Activated naive CD4-positive, alpha-beta T cell treated with anti-CD3 and anti-CD28 coated beads for 36 hours (primary cell): ENCODE data around the gene ZFAND3. TPM values are rescaled to one million over a fixed set of nuclear protein-coding genes. Genes with fewer than 3 reads are reported as not detected.

Experiments
- CTCF ChIA-PET: fragments of 350-600 bp; sonication (Branson Sonifier 250); formaldehyde crosslinking; loops from one replicate; lab custom pipeline; 2021; ENCODE audit warnings: antibody characterized with exemption; lab: Charles Lee
- DNase-seq: peaks from one replicate; pipeline ENCODE4 v3.0.0-alpha.2; 2020
- H3K27ac Mint-ChIP-seq: one replicate; pipeline ENCODE4 v1.8.0; 2021; ENCODE audit warnings: mild to moderate bottlenecking, mixed read lengths
- H3K27me3 Mint-ChIP-seq: one replicate; pipeline ENCODE4 v1.8.0; 2021; ENCODE audit warnings: low read depth, mixed read lengths
- H3K36me3 Mint-ChIP-seq: one replicate; pipeline ENCODE4 v1.8.0; 2021; ENCODE audit warnings: low read depth, mixed read lengths
- H3K4me1 Mint-ChIP-seq: one replicate; pipeline ENCODE4 v1.8.0; 2021; ENCODE audit warnings: low read depth, mixed read lengths
- H3K4me3 Mint-ChIP-seq: one replicate; pipeline ENCODE4 v1.8.0; 2021; ENCODE audit warnings: mild to moderate bottlenecking, moderate library complexity, mixed read lengths
- H3K9me3 Mint-ChIP-seq: one replicate; pipeline ENCODE4 v1.8.0; 2021; ENCODE audit warnings: mixed read lengths
- intact Hi-C: fragments of 100-400 bp; cut with micrococcal nuclease; formaldehyde crosslinking; loops from one replicate; pipeline ENCODE4 v1.15.1; 2023
- total RNA-seq, 2 experiments: library from RNA; stranded (reverse); gene quantifications; one replicate each; pipeline ENCODE4 v1.2.3, GENCODE V29; 2021

The ZFAND3 gene
- total RNA-seq, 2 experiments from 2014 or later = 33.6 to 35.3 TPM

DNA sequence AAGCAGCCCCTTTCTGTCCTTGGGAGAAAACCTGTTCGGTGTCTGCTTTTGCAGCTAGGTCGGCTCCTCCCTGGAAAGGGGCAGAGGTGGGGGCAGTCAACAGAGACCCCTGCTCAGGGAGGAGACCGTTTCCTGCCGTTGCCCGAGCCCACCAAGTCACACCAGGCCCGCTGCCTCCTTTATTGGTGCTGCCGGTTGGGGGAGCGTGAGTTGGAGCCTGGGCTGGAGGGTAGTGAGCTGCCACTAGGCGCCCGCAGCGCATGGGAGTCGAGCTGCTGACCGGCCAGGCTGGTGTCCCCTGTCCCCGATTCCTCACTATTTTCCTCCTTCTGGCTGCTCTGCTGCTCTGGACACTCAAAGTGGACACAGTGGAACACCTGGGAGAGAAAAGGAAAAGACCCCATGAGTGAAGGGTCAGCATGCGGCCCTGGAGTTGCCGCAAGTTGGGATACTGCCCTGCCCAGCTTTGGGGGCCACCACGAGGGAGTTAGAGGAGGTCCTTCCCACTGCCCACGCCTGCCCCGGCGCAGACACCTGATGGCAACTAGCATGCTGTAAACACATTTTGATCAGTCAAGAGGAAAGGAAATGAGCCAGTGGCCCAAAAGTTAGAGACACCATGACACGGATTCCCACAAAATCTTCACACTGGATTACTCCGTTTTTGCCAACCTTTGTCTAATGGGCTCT lies 355.4 kb downstream of the ZFAND3 start:
- H3K27ac Mint-ChIP-seq = no peak overlapping the region

DNA sequence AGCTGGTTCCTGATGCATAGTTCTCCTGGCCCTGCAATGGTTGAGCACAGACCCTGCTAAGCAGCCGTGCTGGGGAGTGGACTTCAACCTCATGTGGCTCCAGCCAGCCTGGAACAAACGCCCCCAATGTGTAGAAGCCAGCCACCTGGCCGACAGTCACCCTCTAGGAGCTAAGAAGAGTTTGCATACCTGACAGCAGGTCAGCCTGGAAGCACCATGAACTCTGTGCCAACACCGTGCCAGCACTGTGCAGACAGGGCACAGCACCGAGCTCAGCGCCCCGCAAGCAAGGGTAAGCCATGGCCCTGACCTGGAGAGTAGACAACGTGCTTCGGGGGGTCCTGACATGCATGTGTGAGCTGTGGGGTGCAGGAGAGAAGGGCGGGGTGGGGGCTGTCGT lies 356.3 kb downstream of the ZFAND3 start:
- CTCF ChIA-PET = no interaction called here
- DNase-seq = no peak
- Mint-ChIP-seq H3K4me1 (peaks cover 3% of the 10 kb centered on the region), H3K9me3 (no peaks in the 10 kb centered on the region), H3K27me3 (no peaks in the 10 kb centered on the region), H3K4me3 (no peak overlapping the region), H3K27ac (no peak overlapping the region), H3K36me3 (peaks cover 2% of the 10 kb centered on the region)
- intact Hi-C loops = no loop called here

More for the DNA sequence above, 355.4 kb downstream of the ZFAND3 start:
- Mint-ChIP-seq H3K36me3 (peaks cover 2% of the 10 kb centered on the region), H3K27me3 (no peaks in the 10 kb centered on the region), H3K4me3 (no peak overlapping the region), H3K4me1 (peaks cover 3% of the 10 kb centered on the region), H3K9me3 (no peaks in the 10 kb centered on the region)
- CTCF ChIA-PET = no interaction called here
- DNase-seq = no peak
- intact Hi-C loops = no loop called here

DNA sequence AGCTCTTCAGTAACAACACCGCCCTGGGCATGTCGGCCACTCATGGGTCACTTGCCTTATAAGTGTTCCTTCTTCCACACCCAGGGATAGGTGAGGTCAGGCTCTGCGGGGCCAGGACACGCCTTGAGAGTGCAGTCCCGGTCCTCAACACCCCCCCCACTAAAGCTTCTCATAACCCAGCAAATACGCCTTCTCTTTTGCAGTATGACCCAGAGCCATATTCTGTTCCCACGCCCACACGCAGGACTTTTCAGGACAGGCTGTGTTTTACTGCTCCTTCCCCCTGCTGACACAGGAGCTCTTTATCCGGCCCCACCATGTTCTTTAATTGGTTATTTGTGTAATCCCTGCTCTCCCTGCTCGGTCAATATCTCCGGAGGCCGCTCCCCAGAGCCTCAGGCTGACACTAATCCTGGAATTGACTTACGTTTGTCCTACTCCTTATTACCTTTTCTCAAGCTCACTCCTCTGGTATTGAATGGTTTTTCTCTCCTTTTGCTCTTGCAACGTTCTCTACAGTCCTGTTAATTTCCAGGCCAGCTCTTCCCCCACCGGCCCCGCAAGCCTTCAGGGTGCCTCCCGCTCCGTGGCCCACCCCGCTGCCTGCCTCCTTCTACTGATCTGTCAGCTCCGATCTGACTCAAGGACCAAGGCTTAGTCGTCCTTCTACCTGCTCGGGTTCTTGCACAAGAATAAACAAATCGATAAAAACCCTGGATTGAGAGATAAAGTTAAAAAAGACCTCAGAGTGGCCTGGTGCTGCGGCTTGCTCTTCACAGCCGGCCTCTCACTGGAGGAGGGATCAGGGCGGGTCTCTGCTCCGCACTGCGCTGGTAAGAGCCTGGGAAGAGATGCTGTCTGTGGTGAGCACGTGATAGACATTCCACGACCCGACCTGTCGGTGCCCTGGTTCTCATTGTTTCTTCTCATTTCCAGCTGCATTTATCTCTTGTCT lies 357.5 kb downstream of the ZFAND3 start:
- H3K27ac Mint-ChIP-seq = no peak overlapping the region

DNA sequence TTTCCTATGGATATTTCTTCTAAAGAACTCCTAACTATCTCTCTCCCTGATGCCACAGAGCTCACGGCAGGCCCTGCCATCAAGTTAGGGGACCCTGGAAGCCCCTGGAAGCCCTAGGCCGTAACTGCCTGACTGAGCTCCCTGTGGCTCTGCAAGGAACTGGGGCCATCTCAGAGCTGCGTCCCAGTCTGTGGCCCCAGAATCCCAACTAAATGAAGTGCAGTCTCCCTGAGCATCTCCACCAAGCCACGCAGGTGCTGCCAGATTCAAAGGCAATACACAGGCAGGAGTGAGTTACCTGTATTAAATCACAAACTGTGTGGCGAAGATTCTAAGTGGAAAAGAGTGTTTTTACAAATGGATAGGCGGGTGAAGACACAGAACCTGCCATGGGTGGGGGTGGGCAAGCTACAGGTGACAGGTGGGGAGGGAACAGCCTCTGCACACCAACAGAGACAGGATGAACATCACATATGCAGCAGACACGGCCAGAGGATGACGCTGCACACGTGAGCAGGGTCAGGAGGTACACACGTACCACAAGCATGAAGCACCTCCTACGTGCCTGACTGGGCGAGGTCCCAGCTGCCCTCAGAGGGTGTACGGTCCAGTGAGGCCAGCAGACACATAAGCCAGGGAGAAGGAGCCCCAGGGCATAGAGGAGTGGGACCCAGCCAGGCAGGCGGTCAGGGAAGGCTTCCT lies 358.5 kb downstream of the ZFAND3 start:
- CTCF ChIA-PET = no interaction called here
- Mint-ChIP-seq H3K4me3 (no peak overlapping the region), H3K27ac (no peak overlapping the region), H3K36me3 (peaks cover 2% of the 10 kb centered on the region), H3K9me3 (no peaks in the 10 kb centered on the region), H3K27me3 (no peaks in the 10 kb centered on the region), H3K4me1 (peaks cover 3% of the 10 kb centered on the region)
- intact Hi-C loops = no loop called here
- peak; percentile 0 for DNase-seq

More for the DNA sequence above, 357.5 kb downstream of the ZFAND3 start:
- intact Hi-C loops = no loop called here
- H3K9me3 Mint-ChIP-seq = no peaks in the 10 kb centered on the region
- H3K4me3 Mint-ChIP-seq = no peak overlapping the region
- no peaks in the 10 kb centered on the region for H3K27me3 Mint-ChIP-seq
- H3K4me1 Mint-ChIP-seq = peaks cover 3% of the 10 kb centered on the region
- CTCF ChIA-PET = interaction anchor here (0.8 kb wide), 1 partner anchor 28 kb away, joined by 6 read pairs; no protein-coding TSS in a partner anchor
- peaks cover 2% of the 10 kb centered on the region for H3K36me3 Mint-ChIP-seq
- DNase-seq = no peak

DNA sequence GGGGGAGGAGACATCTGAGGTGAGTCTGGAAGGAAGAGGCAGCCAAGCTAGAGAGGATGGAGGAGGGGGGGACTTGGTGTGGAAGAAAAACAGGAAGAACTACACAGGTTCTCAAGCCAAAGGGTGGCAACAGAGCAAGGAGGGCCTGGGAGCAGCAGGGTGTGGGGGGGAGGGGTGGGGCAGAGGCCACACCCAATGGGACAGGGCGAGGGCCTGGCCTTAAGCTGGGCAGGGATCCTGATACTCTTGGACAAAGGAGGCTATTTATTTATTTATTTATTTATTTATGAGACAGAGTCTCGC lies 359.0 kb downstream of the ZFAND3 start:
- Mint-ChIP-seq H3K27me3 (no peaks in the 10 kb centered on the region), H3K9me3 (no peaks in the 10 kb centered on the region), H3K27ac (no peak overlapping the region), H3K4me1 (peaks cover under 1% of the 10 kb centered on the region), H3K4me3 (no peak overlapping the region), H3K36me3 (peaks cover under 1% of the 10 kb centered on the region)
- intact Hi-C loops = no loop called here
- no peak for DNase-seq
- CTCF ChIA-PET = interaction anchor here (0.5 kb wide), 1 partner anchor 473 kb away, joined by 3 read pairs; no protein-coding TSS in a partner anchor

DNA sequence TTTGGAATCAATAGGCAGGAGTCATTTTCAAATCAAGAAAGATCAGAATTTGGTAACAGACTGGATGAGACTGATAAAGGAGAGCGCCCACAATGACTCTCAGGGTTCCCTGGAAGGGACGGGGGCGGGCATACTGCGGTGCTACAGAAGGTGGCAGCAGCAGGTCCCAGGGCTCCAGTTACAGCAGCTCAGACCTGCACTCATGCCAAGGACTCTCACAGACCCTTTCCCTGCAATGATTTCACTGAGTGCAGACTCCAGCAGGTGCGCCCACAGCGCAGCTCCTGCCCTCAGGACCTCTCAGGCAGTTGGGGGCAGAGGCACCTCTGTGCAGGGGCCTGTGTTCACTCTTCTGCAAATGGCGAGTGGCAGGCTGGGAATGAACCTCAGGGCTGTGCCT lies 359.8 kb downstream of the ZFAND3 start:
- H3K27ac Mint-ChIP-seq = no peak overlapping the region
- peak; percentile 10 for DNase-seq
- intact Hi-C loops = no loop called here
- no peaks in the 10 kb centered on the region for H3K9me3 Mint-ChIP-seq
- CTCF ChIA-PET = interaction anchor here (0.5 kb wide), 1 partner anchor 474 kb away, joined by 3 read pairs; no protein-coding TSS in a partner anchor
- no peak overlapping the region for H3K4me3 Mint-ChIP-seq
- no peaks in the 10 kb centered on the region for H3K36me3 Mint-ChIP-seq
- no peaks in the 10 kb centered on the region for H3K27me3 Mint-ChIP-seq
- H3K4me1 Mint-ChIP-seq = no peaks in the 10 kb centered on the region

DNA sequence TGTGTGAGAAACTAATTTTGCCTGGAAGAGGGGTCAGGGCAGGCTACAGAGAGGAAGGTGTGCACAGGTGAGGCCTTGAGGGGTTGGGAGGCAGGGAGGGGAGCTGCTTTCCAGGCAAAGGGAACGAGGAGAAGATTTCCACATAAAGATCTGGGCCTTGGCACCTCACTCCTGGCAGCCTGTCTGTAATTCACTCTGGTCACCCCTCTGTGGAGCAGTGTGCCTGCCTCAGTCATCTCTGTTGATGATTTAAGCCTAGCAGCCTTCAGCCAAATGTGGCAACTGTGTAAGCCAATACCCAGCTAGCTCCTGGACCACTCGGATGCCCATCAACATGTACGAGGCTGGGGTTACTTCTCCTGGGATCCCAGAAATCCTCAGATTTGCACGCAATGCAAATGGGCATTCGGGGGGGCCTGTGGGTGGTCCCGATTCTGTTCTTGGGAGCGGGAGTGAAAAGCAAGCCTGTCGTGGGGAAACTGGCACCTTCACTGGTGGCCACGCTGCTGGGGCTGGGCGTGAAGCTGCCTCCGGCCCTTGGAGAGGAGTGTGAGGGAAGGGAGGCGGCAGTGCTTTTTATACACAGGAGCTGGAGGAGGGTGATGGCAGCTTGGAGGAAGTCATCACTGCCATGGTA lies 360.4 kb downstream of the ZFAND3 start:
- Mint-ChIP-seq H3K27ac (no peak overlapping the region), H3K4me3 (no peak overlapping the region), H3K4me1 (no peaks in the 10 kb centered on the region), H3K36me3 (no peaks in the 10 kb centered on the region), H3K9me3 (no peaks in the 10 kb centered on the region), H3K27me3 (no peaks in the 10 kb centered on the region)
- no peak for DNase-seq
- intact Hi-C loops = no loop called here
- CTCF ChIA-PET = no interaction called here

DNA sequence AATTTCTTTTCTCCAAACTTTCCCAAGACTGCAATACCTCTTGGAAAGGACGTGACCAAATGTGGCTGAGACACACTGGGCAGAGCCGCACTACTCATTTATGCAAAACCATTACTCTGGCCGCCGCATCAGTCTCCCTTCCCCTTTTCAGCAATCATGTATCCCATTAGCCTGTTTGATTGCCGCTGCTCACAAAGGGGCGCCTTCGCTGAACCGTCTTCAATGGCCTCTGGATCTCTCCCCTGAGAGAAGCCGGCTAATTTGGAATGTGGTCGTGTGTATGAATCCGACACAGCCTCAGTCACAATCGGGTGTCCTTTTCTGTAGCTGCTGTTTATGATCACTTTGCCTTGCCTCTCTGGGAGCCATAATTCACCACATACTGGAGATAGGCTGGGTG lies 361.1 kb downstream of the ZFAND3 start:
- Mint-ChIP-seq H3K9me3 (no peaks in the 10 kb centered on the region), H3K27ac (no peak overlapping the region), H3K36me3 (no peaks in the 10 kb centered on the region), H3K4me1 (no peaks in the 10 kb centered on the region), H3K27me3 (no peaks in the 10 kb centered on the region), H3K4me3 (no peak overlapping the region)
- intact Hi-C loops = no loop called here
- no peak for DNase-seq
- CTCF ChIA-PET = no interaction called here

DNA sequence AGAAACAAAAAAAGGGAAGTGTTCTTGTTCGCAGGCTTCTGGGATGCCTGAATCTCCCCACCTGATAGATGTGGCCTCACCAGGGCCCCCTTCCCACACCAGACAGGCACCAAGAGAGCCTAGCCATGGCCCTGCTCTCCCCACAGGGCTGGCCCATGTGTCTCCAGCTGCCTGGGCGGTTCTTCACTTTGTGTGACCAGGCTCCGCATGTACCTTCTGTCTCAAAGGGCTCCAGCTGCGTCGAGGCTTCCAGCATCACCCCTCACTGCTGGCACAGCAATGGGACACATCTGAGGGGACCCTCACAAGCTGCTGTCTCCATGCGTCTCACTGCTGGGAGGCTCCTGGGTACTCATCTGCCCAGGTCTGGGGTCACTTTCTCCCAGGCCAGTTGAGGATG lies 362.9 kb downstream of the ZFAND3 start:
- DNase-seq = no peak
- intact Hi-C loops = no loop called here
- Mint-ChIP-seq H3K36me3 (peaks cover 2% of the 10 kb centered on the region), H3K9me3 (no peaks in the 10 kb centered on the region), H3K4me3 (no peak overlapping the region), H3K27me3 (no peaks in the 10 kb centered on the region), H3K27ac (no peak overlapping the region), H3K4me1 (no peaks in the 10 kb centered on the region)
- CTCF ChIA-PET = no interaction called here

DNA sequence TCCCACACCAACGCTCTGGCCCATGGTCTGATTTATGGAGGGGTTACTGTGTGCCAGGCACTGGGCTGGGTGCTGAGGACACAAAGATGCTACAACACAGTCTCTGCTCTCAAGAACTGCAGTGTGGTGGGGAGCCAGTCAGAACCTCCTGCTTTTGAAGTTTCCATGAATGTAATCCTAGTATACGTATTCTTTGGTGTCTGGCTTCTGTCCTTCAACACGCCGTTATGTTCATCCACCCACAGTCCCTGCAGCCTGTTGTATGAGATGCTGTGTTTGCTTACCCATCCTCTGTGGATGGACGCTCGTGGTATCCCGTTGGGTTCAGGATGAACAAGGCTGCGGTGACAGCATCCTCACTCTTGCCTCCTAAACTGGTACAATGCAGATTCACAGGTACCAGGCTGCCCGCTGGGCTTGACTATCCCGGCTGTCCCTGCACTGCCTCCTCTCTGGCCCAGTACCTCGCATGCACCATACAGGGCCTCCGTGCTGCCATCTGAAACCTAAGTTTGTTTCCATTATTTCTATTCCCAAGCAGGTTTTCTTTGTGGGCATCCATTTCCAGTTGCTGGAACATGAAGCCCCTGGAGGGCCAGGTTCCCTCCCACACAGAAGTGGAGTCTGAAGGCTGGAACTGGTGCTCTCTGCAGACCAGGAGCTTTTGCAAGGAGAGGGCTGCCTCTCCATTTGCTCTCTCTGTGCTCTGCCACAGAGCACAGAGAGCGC lies 364.5 kb downstream of the ZFAND3 start:
- DNase-seq = no peak
- peaks cover 2% of the 10 kb centered on the region for H3K36me3 Mint-ChIP-seq
- H3K4me3 Mint-ChIP-seq = no peak overlapping the region
- no peaks in the 10 kb centered on the region for H3K4me1 Mint-ChIP-seq
- intact Hi-C loops = no loop called here
- no peaks in the 10 kb centered on the region for H3K9me3 Mint-ChIP-seq
- no peaks in the 10 kb centered on the region for H3K27me3 Mint-ChIP-seq
- CTCF ChIA-PET = interaction anchor here (0.6 kb wide), 1 partner anchor 13 kb away, joined by 3 read pairs; no protein-coding TSS in a partner anchor
- no peak overlapping the region for H3K27ac Mint-ChIP-seq

DNA sequence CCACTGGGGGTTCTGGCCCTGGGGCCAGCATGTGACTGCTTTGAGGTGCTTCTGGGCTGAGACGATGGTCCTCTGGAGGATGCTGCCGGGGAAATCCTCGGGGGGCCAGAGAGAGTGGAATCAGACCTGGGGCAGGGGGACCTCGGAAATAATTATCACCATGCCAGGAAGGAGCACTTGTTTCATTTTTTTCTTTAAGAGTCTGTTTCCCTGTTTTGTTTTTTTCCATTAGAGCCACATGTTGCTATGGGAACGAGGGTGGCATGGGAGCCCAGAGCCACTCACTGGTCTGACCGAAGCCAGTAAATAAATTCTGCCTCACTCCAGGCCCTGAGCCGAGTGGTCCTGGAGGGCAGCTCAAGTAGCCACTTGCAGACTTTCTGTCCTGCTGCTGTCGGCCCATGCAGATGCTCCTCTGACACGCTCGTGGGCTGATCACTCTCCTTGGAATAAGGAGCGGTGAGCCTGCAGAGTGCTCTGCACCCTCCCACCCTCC lies 365.1 kb downstream of the ZFAND3 start:
- peaks cover 2% of the 10 kb centered on the region for H3K36me3 Mint-ChIP-seq
- intact Hi-C loops = no loop called here
- no peaks in the 10 kb centered on the region for H3K27me3 Mint-ChIP-seq
- H3K27ac Mint-ChIP-seq = no peak overlapping the region
- no peak for DNase-seq
- no peak overlapping the region for H3K4me3 Mint-ChIP-seq
- H3K9me3 Mint-ChIP-seq = no peaks in the 10 kb centered on the region
- CTCF ChIA-PET = no interaction called here
- no peaks in the 10 kb centered on the region for H3K4me1 Mint-ChIP-seq
